Measurements from ENCODE around the gene CGN. TPM values are rescaled to one million over a fixed set of nuclear protein-coding genes. Genes with fewer than 3 reads are reported as not detected.

The CGN gene
- total RNA-seq, 1 donor from 2014 or later: 128 TPM

DNA sequence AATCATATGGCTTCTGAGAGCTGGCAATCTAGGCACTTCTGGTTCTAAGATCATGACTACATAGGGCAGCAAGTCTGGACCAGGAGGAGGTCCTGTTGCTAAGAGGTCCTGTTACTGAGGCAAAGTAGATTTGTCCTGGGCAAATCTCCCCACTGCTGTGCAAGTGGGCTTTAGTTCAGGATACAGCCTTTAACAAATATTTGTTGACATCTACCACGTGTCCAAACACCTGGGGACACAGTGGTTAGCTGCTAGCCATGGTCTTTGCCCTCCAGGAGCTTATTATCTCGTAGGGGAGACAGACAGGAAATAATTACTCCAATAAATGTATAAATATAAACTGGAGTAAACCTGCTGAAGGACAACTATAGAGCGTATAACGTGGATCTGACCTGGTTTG, 3.2 kb downstream of the CGN start:
- Mint-ChIP-seq H3K4me3 (ENCODE audit: low read depth) (peak overlapping the region; percentile 91), H3K9me3 (ENCODE audit: low read depth) (no peaks in the 10 kb centered on the region), H3K36me3 (ENCODE audit: insufficient read depth) (peaks cover 5% of the 10 kb centered on the region), H3K27ac (peak overlapping the region; percentile 99), H3K27me3 (no peaks in the 10 kb centered on the region), H3K4me1 (ENCODE audit: low read depth) (peaks cover 42% of the 10 kb centered on the region)
- TF ChIP-seq, protein P1, sequence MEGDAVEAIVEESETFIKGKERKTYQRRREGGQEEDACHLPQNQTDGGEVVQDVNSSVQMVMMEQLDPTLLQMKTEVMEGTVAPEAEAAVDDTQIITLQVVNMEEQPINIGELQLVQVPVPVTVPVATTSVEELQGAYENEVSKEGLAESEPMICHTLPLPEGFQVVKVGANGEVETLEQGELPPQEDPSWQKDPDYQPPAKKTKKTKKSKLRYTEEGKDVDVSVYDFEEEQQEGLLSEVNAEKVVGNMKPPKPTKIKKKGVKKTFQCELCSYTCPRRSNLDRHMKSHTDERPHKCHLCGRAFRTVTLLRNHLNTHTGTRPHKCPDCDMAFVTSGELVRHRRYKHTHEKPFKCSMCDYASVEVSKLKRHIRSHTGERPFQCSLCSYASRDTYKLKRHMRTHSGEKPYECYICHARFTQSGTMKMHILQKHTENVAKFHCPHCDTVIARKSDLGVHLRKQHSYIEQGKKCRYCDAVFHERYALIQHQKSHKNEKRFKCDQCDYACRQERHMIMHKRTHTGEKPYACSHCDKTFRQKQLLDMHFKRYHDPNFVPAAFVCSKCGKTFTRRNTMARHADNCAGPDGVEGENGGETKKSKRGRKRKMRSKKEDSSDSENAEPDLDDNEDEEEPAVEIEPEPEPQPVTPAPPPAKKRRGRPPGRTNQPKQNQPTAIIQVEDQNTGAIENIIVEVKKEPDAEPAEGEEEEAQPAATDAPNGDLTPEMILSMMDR (IDR thresholded peaks at IDR 0.05; ENCODE audit: unreplicated experiment): no peak
- no peak for DNase-seq (ENCODE audit: low spot score, unreplicated experiment)

DNA sequence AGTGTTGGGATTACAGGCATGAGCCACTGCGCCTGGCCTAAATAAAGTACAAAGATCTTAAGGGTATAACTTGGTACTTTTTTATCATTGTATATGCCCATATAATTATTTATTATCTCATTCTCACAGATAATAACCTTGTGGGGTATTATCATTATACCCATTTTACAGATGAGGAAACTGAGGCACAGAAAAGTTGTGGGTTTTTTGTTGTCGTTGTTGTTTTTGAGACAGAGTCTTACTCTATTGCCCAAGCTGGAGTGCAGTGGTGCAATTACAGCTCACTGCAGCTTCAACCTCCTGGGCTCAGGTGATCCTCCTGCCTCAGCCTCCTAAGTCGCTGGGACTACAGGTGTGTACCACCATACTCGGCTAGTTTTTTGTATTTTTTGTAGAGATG, 4.1 kb downstream of the CGN start:
- Mint-ChIP-seq H3K4me3 (ENCODE audit: low read depth) (no peak overlapping the region), H3K27me3 (no peaks in the 10 kb centered on the region), H3K4me1 (ENCODE audit: low read depth) (peaks cover 40% of the 10 kb centered on the region), H3K27ac (peak overlapping the region; percentile 99), H3K9me3 (ENCODE audit: low read depth) (no peaks in the 10 kb centered on the region), H3K36me3 (ENCODE audit: insufficient read depth) (peaks cover 11% of the 10 kb centered on the region)
- no peak for DNase-seq (ENCODE audit: low spot score, unreplicated experiment)
- TF ChIP-seq, protein P1 (IDR thresholded peaks at IDR 0.05; ENCODE audit: unreplicated experiment): no peak

DNA sequence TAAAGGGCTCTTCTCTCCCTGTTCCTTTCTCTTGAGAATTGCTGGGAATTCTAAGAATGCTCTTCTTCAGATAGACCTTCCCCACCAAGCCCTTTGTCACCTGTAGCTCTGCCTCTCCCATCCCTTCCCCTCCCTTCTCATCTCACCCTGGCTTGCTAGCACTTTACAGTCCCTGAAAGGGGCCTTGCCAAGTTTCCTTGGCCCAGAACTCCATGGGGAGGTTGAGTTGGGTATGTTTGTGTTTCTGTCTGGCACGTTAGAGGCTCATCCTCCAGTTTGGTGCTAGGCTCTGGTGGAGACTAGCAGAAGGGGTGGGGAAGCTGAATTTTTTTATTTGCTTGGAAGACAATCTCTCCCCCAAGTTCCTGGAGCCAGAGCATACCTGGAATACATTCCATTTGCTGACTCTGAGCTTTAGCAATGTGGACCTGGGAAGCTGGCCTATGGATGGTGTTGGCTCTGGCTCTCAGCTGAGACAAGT, 4.9 kb downstream of the CGN start:
- Mint-ChIP-seq H3K4me1 (ENCODE audit: low read depth) (peaks cover 37% of the 10 kb centered on the region), H3K9me3 (ENCODE audit: low read depth) (no peaks in the 10 kb centered on the region), H3K27ac (peak overlapping the region; percentile 94), H3K36me3 (ENCODE audit: insufficient read depth) (peaks cover 16% of the 10 kb centered on the region), H3K27me3 (no peaks in the 10 kb centered on the region), H3K4me3 (ENCODE audit: low read depth) (no peak overlapping the region)
- TF ChIP-seq, protein P1 (IDR thresholded peaks at IDR 0.05; ENCODE audit: unreplicated experiment): no peak
- no peak for DNase-seq (ENCODE audit: low spot score, unreplicated experiment)

DNA sequence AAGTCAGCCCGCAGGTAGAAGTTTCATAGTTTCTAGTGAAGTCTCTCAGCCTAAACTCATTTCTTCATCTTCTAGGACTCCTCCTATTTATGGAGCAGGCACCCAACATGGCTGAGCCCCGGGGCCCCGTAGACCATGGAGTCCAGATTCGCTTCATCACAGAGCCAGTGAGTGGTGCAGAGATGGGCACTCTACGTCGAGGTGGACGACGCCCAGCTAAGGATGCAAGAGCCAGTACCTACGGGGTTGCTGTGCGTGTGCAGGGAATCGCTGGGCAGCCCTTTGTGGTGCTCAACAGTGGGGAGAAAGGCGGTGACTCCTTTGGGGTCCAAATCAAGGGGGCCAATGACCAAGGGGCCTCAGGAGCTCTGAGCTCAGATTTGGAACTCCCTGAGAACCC, 7.2 kb downstream of the CGN start:
- H3K4me1 Mint-ChIP-seq (ENCODE audit: low read depth): peaks cover 27% of the 10 kb centered on the region

DNA sequence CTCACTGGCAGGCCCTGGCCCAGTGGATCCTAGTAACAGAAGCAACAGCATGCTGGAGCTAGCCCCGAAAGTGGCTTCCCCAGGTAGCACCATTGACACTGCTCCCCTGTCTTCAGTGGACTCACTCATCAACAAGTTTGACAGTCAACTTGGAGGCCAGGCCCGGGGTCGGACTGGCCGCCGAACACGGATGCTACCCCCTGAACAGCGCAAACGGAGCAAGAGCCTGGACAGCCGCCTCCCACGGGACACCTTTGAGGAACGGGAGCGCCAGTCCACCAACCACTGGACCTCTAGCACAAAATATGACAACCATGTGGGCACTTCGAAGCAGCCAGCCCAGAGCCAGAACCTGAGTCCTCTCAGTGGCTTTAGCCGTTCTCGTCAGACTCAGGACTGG, 7.7 kb downstream of the CGN start:
- TF ChIP-seq, protein P1 (IDR thresholded peaks at IDR 0.05; ENCODE audit: unreplicated experiment): no peak
- Mint-ChIP-seq H3K4me3 (ENCODE audit: low read depth) (no peak overlapping the region), H3K9me3 (ENCODE audit: low read depth) (no peaks in the 10 kb centered on the region), H3K36me3 (ENCODE audit: insufficient read depth) (peaks cover 25% of the 10 kb centered on the region), H3K4me1 (ENCODE audit: low read depth) (peaks cover 24% of the 10 kb centered on the region), H3K27me3 (no peaks in the 10 kb centered on the region), H3K27ac (no peak overlapping the region)
- no peak for DNase-seq (ENCODE audit: low spot score, unreplicated experiment)

More for the DNA sequence above, 7.2 kb downstream of the CGN start:
- TF ChIP-seq, protein P1 (IDR thresholded peaks at IDR 0.05; ENCODE audit: unreplicated experiment): no peak
- H3K9me3 Mint-ChIP-seq (ENCODE audit: low read depth): no peaks in the 10 kb centered on the region
- DNase-seq (ENCODE audit: low spot score, unreplicated experiment): no peak
- no peak overlapping the region for H3K4me3 Mint-ChIP-seq (ENCODE audit: low read depth)
- no peaks in the 10 kb centered on the region for H3K27me3 Mint-ChIP-seq
- peaks cover 23% of the 10 kb centered on the region for H3K36me3 Mint-ChIP-seq (ENCODE audit: insufficient read depth)
- peak overlapping the region; percentile 16 for H3K27ac Mint-ChIP-seq
